GM12875 (cell line): ENCODE measurements around the gene C2CD2L.
"Not testable (repeated sequence)": the region's sequence is repeated elsewhere in the genome, so short reads cannot be mapped to it uniquely, and the experiment has no call there.

Experiments
- H3K4me3 ChIP-seq: one replicate; pipeline ENCODE4 v1.5.1; 2011; ENCODE audit warnings: low read depth, low read length, control low read depth
- TF ChIP-seq, protein P1 (sequence below): IDR thresholded peaks from 2 replicates; pipeline ENCODE4 v1.5.1; 2011; ENCODE audit warnings: low read depth, mild to moderate bottlenecking, control low read depth, inconsistent platforms, low read length, moderate library complexity, borderline replicate concordance; ENCODE audit not compliant: insufficient read depth

The C2CD2L gene

DNA sequence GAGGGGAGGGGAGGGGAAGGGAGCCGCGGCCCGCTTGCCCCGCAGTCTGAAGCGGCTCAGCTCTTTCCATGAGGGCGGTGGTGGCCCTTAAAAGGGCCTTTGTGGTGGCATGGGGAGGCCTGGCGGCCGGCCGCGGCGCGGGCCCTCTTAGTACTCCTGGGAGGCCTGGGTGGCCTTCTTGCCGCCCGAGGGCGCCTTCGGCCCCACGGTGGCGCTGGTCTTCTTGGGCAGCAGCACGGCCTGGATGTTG lies 12.4 kb upstream of the C2CD2L start:
- peak overlapping the region; percentile 78 for H3K4me3 ChIP-seq
- TF ChIP-seq, protein P1, sequence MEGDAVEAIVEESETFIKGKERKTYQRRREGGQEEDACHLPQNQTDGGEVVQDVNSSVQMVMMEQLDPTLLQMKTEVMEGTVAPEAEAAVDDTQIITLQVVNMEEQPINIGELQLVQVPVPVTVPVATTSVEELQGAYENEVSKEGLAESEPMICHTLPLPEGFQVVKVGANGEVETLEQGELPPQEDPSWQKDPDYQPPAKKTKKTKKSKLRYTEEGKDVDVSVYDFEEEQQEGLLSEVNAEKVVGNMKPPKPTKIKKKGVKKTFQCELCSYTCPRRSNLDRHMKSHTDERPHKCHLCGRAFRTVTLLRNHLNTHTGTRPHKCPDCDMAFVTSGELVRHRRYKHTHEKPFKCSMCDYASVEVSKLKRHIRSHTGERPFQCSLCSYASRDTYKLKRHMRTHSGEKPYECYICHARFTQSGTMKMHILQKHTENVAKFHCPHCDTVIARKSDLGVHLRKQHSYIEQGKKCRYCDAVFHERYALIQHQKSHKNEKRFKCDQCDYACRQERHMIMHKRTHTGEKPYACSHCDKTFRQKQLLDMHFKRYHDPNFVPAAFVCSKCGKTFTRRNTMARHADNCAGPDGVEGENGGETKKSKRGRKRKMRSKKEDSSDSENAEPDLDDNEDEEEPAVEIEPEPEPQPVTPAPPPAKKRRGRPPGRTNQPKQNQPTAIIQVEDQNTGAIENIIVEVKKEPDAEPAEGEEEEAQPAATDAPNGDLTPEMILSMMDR, result peak; percentile 79

DNA sequence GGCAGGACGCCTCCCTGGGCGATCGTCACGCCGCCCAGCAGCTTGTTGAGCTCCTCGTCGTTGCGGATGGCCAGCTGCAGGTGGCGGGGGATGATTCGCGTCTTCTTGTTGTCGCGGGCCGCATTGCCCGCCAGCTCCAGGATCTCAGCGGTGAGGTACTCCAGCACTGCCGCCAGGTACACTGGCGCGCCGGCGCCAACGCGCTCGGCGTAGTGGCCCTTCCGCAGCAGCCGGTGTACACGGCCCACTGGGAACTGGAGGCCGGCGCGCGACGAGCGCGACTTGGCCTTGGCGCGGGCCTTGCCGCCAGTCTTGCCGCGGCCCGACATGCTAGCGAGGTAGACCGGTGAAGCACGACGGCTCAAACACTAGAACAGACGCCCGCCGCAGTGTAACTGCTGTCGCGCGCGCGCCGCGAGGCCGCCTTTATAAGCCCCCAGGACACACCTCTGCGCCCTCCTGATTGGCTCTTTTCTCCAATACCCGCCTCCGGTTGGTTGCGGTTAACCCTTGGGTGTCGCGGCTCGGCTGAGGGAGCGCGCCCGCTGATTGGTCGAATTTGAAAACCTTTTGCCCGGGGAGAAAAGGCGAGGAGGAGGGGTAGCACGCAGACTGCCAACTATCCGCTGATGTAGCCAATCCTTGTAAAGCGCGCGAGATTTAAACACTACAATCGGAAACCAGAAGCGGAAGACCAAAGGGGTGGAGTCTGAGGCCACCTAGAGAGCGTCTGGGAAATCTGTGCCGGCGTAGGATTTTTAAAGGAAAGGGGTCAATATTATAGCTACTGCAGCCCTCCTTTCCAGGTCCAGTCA lies 11.9 kb upstream of the C2CD2L start:
- TF ChIP-seq, protein P1, result no peak
- peak overlapping the region; percentile 78 for H3K4me3 ChIP-seq

DNA sequence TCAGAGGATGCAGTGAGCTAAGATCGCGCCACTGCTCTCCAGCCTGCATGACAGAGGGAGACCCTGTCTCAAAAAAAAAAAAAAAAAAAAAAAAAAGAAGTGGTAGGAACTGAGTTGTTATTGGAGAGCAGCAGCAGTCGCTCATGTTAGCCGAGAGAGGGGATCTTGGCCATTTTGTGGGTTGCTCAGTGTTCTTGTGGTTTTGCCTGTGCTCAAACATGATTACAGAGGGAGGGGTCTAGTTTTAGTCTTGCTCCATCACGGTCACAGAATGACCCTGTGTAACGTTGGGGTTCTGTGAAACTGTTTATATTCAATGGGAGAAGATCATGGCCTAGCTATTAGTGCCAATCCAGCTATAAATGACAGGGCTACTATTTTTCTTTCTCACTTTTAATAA lies 7.4 kb upstream of the C2CD2L start:
- TF ChIP-seq, protein P1, result no peak

DNA sequence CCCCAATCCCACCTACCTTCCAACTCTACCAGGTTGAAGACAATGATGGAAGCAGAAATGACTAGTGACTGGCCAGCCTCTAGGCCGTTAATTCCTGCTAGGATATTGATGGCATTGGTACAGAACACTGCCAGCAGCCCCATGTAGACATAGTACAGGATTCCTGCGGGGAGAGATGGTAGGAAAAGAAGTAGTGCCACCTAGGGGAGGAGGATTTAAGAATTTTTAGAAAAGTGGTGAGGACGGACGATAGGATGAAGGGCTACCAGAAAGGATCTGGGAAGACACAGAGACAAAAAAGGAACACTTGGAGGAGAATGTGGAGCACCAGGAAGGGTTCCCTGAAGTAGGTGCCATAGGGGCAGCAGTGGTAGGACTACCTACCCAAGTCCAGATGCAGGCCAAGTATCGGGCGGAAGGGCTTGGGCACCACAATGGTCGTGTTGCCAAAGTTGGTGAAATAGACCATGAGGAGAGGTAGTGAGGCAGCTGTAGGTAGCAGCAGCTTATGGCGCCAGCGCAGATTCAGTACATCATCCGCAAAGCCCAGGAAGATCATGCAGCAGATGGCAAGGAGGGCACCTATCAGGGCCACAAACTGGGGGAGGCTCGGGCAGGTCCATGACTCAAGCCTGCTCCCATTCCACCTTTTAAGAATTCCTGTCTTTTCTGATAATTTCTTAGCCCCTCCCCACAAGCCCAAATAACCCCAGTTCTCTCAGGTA lies 6.7 kb upstream of the C2CD2L start:
- TF ChIP-seq, protein P1, result peak; percentile 23; the same call in 1 of the 2 replicates

More for the DNA sequence above, 7.4 kb upstream of the C2CD2L start:
- H3K4me3 ChIP-seq, result no peak overlapping the region

DNA sequence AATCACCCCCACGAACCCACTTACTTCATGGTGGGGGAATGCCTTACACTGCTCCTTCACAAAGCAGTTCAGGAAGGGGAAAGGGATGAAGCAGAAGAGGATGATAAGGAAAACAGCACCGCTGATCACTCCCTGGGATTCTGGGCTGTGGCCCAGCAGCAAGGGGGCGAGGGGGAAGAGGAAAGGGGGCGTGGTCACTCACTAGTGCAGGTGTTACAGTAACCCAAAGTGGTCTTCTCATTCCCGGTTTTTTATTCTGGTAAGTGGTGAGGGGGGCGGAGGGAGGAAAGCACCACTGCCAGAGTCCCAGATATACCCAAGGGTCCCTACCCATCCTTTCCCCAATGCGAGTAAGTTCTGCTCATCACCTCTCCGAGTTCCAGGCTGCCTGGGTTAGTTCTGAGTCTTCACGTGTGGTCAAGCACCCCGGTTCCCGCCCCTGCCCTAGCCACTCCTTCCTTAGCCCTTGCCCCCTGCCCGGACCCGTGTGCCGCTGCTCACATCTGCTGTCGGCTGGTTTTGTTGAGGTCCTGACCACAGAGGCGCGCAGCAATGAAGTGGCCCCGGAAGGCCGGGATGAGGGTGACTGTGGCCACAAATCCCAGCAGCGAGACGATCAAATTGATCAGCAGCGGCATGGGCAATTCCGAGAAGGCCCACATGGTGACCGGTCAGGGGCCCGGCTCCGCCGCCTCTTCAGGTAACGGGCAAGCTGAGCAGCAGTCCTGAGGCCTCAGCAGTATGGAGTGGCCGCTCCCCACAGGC lies 6.0 kb upstream of the C2CD2L start:
- H3K4me3 ChIP-seq, result peak overlapping the region; percentile 71
- TF ChIP-seq, protein P1, result 0 out of 2 replicates have a peak, but pooled peaks have one; percentile 12

More for the DNA sequence above, 6.7 kb upstream of the C2CD2L start:
- H3K4me3 ChIP-seq, result peak overlapping the region; percentile 71

DNA sequence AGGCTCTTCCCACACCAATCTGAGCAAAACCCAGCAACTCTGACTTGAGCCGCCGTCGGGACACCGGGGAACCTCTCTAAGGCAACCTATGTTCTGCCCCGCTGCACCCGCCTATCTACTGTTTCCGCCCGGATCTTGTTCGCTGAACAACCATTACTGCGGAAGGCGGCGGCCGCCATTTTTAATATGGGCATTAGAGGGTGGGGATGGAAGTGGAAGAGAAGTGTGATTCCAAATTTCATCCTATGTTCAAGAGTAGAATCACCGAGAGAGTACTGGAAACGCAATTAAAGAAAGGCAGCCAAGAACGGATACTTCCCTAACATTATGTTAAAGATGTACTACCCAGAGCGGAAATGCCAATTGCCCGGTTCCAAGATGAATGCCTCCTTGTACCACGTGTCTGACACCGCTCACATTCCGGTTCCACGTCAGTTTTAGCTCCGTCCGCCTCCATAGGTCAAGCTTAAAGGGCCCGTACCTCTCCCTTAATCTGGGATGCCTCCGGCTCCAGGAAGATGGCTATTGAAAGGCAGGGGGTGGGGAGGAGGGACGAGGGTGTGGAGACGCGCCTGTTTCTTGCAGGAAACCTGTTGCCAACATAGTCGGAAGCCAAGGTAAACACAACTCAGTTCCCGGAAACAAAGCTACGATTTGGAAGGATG lies 5.3 kb upstream of the C2CD2L start, which contains the start of gene DPAGT1:
TSS of gene DPAGT1 (minus strand) at position 95 of the 665 bp plus-strand sequence. CDS start 198 bp downstream, outside the sequence.
- TF ChIP-seq, protein P1, result no peak
- peak within 1 kb of the TSS; percentile 71 for H3K4me3 ChIP-seq

DNA sequence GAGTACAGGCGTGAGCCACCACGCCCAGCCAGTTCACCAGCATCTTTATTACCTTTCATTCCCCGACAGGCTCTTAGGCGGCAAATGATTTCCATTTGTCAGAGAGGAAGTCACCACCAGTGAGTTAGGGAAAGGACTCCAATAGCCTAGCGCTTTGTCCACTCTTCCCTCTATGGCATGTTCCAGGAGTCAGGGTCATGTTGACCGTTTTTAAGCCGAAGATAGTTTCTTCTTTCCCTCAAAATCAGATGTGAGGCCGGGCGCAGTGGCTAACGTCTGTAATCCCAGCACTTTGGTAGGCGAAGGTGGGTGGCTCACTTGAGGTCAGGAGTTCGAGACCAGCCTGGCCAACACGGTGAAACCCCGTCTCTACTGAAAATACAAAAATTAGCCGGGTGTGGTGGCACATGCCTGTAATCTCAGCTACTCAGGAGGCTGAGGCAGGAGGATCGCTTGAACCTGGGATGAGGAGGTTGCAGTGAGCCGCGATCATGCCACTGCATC lies 3.9 kb upstream of the C2CD2L start:
- H3K4me3 ChIP-seq, result not testable (repeated sequence)
